Stimulated activated CD4-positive, alpha-beta T cell treated with anti-CD3 and anti-CD28 coated beads, TNF-alpha, amount 100 ng/mL, for 4 hours (primary cell): ENCODE measurements around the gene BTBD1.
A peak's percentile ranks its signal among the peaks of the same experiment; 100 is the strongest.
"Not testable (repeated sequence)": the region's sequence is repeated elsewhere in the genome, so short reads cannot be mapped to it uniquely, and the experiment has no call there.

Experiments used
- DNase-seq, 3 experiments: peaks; one replicate each; pipeline ENCODE4 v3.0.0-alpha.2; 2020; ENCODE audit warnings: low read depth in 3 of 3

The BTBD1 gene

GRCh38 chr15:83094583-83094982, 27.5 kb upstream of the BTBD1 start:
- DNase-seq = no peak

- no peak for DNase-seq
Measured at GRCh38 chr15:83092309-83092976, 25.4 kb upstream of the BTBD1 start.

GRCh38 chr15:83091965-83092308, 24.9 kb upstream of the BTBD1 start:
- not testable (repeated sequence) for DNase-seq

- no peak for DNase-seq
Measured at GRCh38 chr15:83090465-83090864, 23.4 kb upstream of the BTBD1 start.

GRCh38 chr15:83088876-83089275, 21.8 kb upstream of the BTBD1 start:
- DNase-seq = no peak

- DNase-seq = no peak
Measured at GRCh38 chr15:83087576-83087975, 20.5 kb upstream of the BTBD1 start.

GRCh38 chr15:83085864-83086552, 19.0 kb upstream of the BTBD1 start:
- DNase-seq = not testable (repeated sequence)

GRCh38 chr15:83085461-83085860, 18.4 kb upstream of the BTBD1 start:
- not testable (repeated sequence) for DNase-seq

- no peak for DNase-seq
Measured at GRCh38 chr15:83082730-83083386, 15.8 kb upstream of the BTBD1 start.

GRCh38 chr15:83081256-83082014, 14.4 kb upstream of the BTBD1 start:
- no peak for DNase-seq

GRCh38 chr15:83078712-83079111, 11.7 kb upstream of the BTBD1 start:
- DNase-seq = no peak

GRCh38 chr15:83077491-83078230, 10.6 kb upstream of the BTBD1 start:
- no peak for DNase-seq

GRCh38 chr15:83069211-83069642, 2.2 kb upstream of the BTBD1 start:
- DNase-seq = peak in 2 of 3 experiments; percentile 13 to 14

GRCh38 chr15:83068054-83068453, 1.0 kb upstream of the BTBD1 start:
- no peak for DNase-seq

- no peak for DNase-seq
Measured at GRCh38 chr15:83067638-83067962, 548 bp upstream of the BTBD1 start.

- DNase-seq = no peak
Measured at GRCh38 chr15:83066034-83066733, 868 bp downstream of the BTBD1 start.

GRCh38 chr15:83065431-83065830, 1.6 kb downstream of the BTBD1 start:
- DNase-seq = no peak

- DNase-seq = no peak
Measured at GRCh38 chr15:83064859-83065258, 2.2 kb downstream of the BTBD1 start.

GRCh38 chr15:83063551-83063950, 3.5 kb downstream of the BTBD1 start:
- DNase-seq = no peak

- no peak for DNase-seq
Measured at GRCh38 chr15:83062768-83063180, 4.3 kb downstream of the BTBD1 start.

GRCh38 chr15:83061680-83062079, 5.4 kb downstream of the BTBD1 start:
- no peak for DNase-seq
